Endothelial cell of umbilical vein (primary cell): Measurements from ENCODE around the gene ZNF346. TPM values are rescaled to one million over a fixed set of nuclear protein-coding genes. Genes with fewer than 3 reads are reported as not detected.

Experiments used
- BruUV-seq: library from RNA; stranded (reverse); fragments of 400-500 nt; replicated peaks from 2 replicates; lab custom pipeline; 2021; lab: Mats Ljungman, UMichigan
- CTCF ChIA-PET: fragments of 300-600, 350-600 bp; sonication (Branson Sonifier 250); formaldehyde crosslinking; loops from one replicate; lab custom pipeline; 2021; ENCODE audit warnings: antibody characterized with exemption, inconsistent platforms; lab: Charles Lee
- POLR2A ChIA-PET: fragments of 300-600, 350-600 bp; sonication (Branson Sonifier 250); formaldehyde crosslinking; loops from one replicate; lab custom pipeline; 2021; ENCODE audit warnings: antibody characterized with exemption, inconsistent platforms; lab: Charles Lee
- DNase-seq: peaks from one replicate; pipeline ENCODE4 v3.0.0-alpha.2; 2011; ENCODE audit warnings: low read depth, low spot score
- FAIRE-seq: peaks from 2 replicates; lab custom pipeline; 2011; peaks lifted over from hg19 to GRCh38; lab: Jason Lieb, UNC
- H2AFZ ChIP-seq: 2 replicates; pipeline ENCODE4 v1.6.0; 2012; ENCODE audit warnings: low read depth, low read length, control low read depth, inconsistent platforms
- H3K27ac ChIP-seq: 2 replicates; pipeline ENCODE4 v1.5.1; 2011; ENCODE audit warnings: low read depth, mild to moderate bottlenecking, control low read depth, low read length, moderate library complexity; ENCODE audit not compliant: insufficient read depth
- H3K27me3 ChIP-seq, 2 experiments: 2 replicates each; pipeline versions ENCODE4 v1.6.0 to v1.6.1; 2011; ENCODE audit warnings: low read length in 2 of 2, mixed read lengths in 1 of 2; ENCODE audit not compliant: control insufficient read depth in 2 of 2, insufficient read depth in 2 of 2
- H3K36me3 ChIP-seq, 2 experiments: 2 replicates in 1 of 2; 3 replicates in 1 of 2; pipeline ENCODE4 v1.5.1; 2011; ENCODE audit warnings: low read length in 2 of 2, mild to moderate bottlenecking in 1 of 2, moderate library complexity in 1 of 2; ENCODE audit not compliant: control insufficient read depth in 2 of 2, insufficient read depth in 2 of 2; ENCODE audit errors: extremely low read depth in 1 of 2
- H3K4me1 ChIP-seq: 3 replicates; pipeline ENCODE4 v1.5.1; 2011; ENCODE audit warnings: mild to moderate bottlenecking, low read length; ENCODE audit not compliant: control insufficient read depth, insufficient read depth; ENCODE audit errors: extremely low read depth
- H3K4me2 ChIP-seq: 2 replicates; pipeline ENCODE4 v1.6.1; 2011; ENCODE audit warnings: low read length, control low read depth, mixed read lengths; ENCODE audit not compliant: insufficient read depth
- H3K4me3 ChIP-seq, 3 experiments: fragments of 200-600 bp in 1 of 3; sonication (generic), shearing (Covaris generic) in 1 of 3; replicated peaks in 1 of 3; 2 replicates each; pipeline ENCODE4 v1.5.1; 2011 to 2016; ENCODE audit warnings: control low read depth in 3 of 3, low read length in 3 of 3, mild to moderate bottlenecking in 2 of 3, inconsistent platforms in 1 of 3, low read depth in 1 of 3, moderate library complexity in 1 of 3; ENCODE audit not compliant: insufficient read depth in 1 of 3
- H3K79me2 ChIP-seq: 2 replicates; pipeline ENCODE4 v1.6.0; 2012; ENCODE audit warnings: low read length, inconsistent platforms; ENCODE audit not compliant: control insufficient read depth, insufficient read depth
- H3K9ac ChIP-seq: replicated peaks from 2 replicates; pipeline ENCODE3; 2011; ENCODE audit warnings: low read length, control low read depth; ENCODE audit not compliant: insufficient read depth; ENCODE audit errors: extremely low read depth
- H3K9me1 ChIP-seq: replicated peaks from 3 replicates; pipeline ENCODE4 v1.6.0; 2011; ENCODE audit warnings: mild to moderate bottlenecking, low read length; ENCODE audit not compliant: control insufficient read depth, insufficient read depth; ENCODE audit errors: extremely low read depth
- H3K9me3 ChIP-seq: replicated peaks from 2 replicates; pipeline ENCODE4 v1.5.1; 2012; ENCODE audit warnings: low read length, inconsistent platforms; ENCODE audit not compliant: control insufficient read depth, insufficient read depth
- H4K20me1 ChIP-seq: replicated peaks from 2 replicates; pipeline ENCODE3; 2011; ENCODE audit warnings: mild to moderate bottlenecking, low read length; ENCODE audit not compliant: control insufficient read depth, insufficient read depth; ENCODE audit errors: extremely low read depth
- CTCF ChIP-seq, 2 donors: IDR thresholded peaks; 1 replicate in 1 of 2; 2 replicates in 1 of 2; pipeline ENCODE4 v1.5.1; 2011; ENCODE audit warnings: low read length in 2 of 2, mild to moderate bottlenecking in 2 of 2, moderate library complexity in 2 of 2, control low read depth in 1 of 2, inconsistent platforms in 1 of 2, low read depth in 1 of 2; ENCODE audit not compliant: insufficient read depth in 1 of 2; ENCODE audit errors: extremely low read depth in 1 of 2
- EZH2 ChIP-seq: IDR thresholded peaks from 2 replicates; pipeline ENCODE4 v1.6.1; 2012; ENCODE audit warnings: borderline replicate concordance, low read depth, mild to moderate bottlenecking, moderate library complexity, low read length, inconsistent platforms; ENCODE audit not compliant: severe bottlenecking
- FOS ChIP-seq: IDR thresholded peaks from 2 replicates; pipeline ENCODE4 v1.6.1; 2011; ENCODE audit warnings: mild to moderate bottlenecking, low read length, moderate library complexity, borderline replicate concordance; ENCODE audit not compliant: insufficient read depth
- GATA2 ChIP-seq: IDR thresholded peaks from 2 replicates; pipeline ENCODE4 v1.7.0; 2011; ENCODE audit warnings: low read depth, mild to moderate bottlenecking, moderate library complexity, mixed read lengths, low read length; ENCODE audit not compliant: insufficient read length, insufficient read depth
- JUN ChIP-seq: IDR thresholded peaks from 2 replicates; pipeline ENCODE4 v1.6.1; 2011; ENCODE audit warnings: borderline replicate concordance, low read depth; ENCODE audit not compliant: insufficient read length, insufficient read depth
- MAX ChIP-seq: IDR thresholded peaks from 2 replicates; pipeline ENCODE4 v1.6.1; 2011; ENCODE audit not compliant: insufficient read depth, insufficient read length
- MYC ChIP-seq: IDR thresholded peaks from one replicate; pipeline ENCODE4 v1.6.1; 2011; ENCODE audit warnings: mild to moderate bottlenecking, low read depth, low read length
- POLR2A ChIP-seq: IDR thresholded peaks from 2 replicates; pipeline ENCODE4 v1.6.1; 2012; ENCODE audit warnings: low read depth, mild to moderate bottlenecking, control low read depth, low read length
- POLR2AphosphoS5 ChIP-seq: IDR thresholded peaks from 2 replicates; pipeline ENCODE4 v1.6.1; 2012; ENCODE audit warnings: low read depth, mild to moderate bottlenecking, control low read depth, low read length, moderate library complexity; ENCODE audit not compliant: insufficient read depth
- dilution Hi-C: fragments of 300-500 bp; cut with MboI; formaldehyde crosslinking; loops from one replicate; pipeline ENCODE4 v1.15.0; 2019; ENCODE audit warnings: low sequenced_read_pairs; ENCODE audit not compliant: extremely low pct_ligation_motif_present
- intact Hi-C: fragments of 100-400 bp; cut with micrococcal nuclease; formaldehyde crosslinking; loops from one replicate; pipeline ENCODE4 v1.10.0; 2022
- polyA plus RNA-seq, 4 experiments: library from polyadenylated mRNA; depleted of rRNA in 3 of 4; stranded (reverse) in 3 of 4; unstranded in 1 of 4; fragments of >200 nt; gene quantifications; 2 replicates each; pipeline versions ENCODE4 v1.2.1 to v1.2.3, GENCODE V29; 2011 to 2012; ENCODE audit warnings: missing spikeins in 1 of 4
- total RNA-seq: library from RNA; stranded (reverse); gene quantifications from 2 replicates; pipeline ENCODE4 v1.2.3, GENCODE V29; 2021

Gene ZNF346
- total and polyA plus RNA-seq, 2 donors (not counting 3 experiments of a cell fraction or from before 2014, with no cell fraction given), result 25.3 to 35.2 TPM

GRCh38 chr5:177105691-177106476, 83.4 kb downstream of the ZNF346 start:
- intact Hi-C loops (no loop called here), dilution Hi-C loops (no loop called here)
- no peaks in the 10 kb centered on the region for H4K20me1 ChIP-seq
- CTCF ChIA-PET, result interaction anchor here (1.1 to 10.1 kb wide), 2 partner anchors 19 to 35 kb away, joined by 3 to 274 read pairs; partner anchors contain the start of gene FGFR4
- no peak for FAIRE-seq
- no peaks in the 10 kb centered on the region for H3K9me1 ChIP-seq
- H3K4me1 ChIP-seq, result no peaks in the 10 kb centered on the region
- BruUV-seq, result no TSS peak
- H3K27ac ChIP-seq, result no peak overlapping the region
- H2AFZ ChIP-seq, result no peak overlapping the region
- TF ChIP-seq POLR2A (no peak), MAX (no peak), EZH2 (no peak), MYC (no peak), GATA2 (no peak), CTCF (IDR thresholded peaks at IDR 0.05; ENCODE audit: extremely low read depth in 1 of 2, insufficient read depth in 1 of 2, low read depth in 1 of 2, low read length in 2 of 2) (no peak), POLR2AphosphoS5 (no peak), FOS (no peak), JUN (no peak)
- H3K9me3 ChIP-seq, result no peaks in the 10 kb centered on the region
- no peaks in the 10 kb centered on the region for H3K27me3 ChIP-seq
- no peak overlapping the region for H3K4me2 ChIP-seq
- no peaks in the 10 kb centered on the region for H3K79me2 ChIP-seq
- no peak overlapping the region for H3K9ac ChIP-seq
- H3K36me3 ChIP-seq, result no peaks in the 10 kb centered on the region
- POLR2A ChIA-PET, result no interaction called here
- no peak overlapping the region for H3K4me3 ChIP-seq
- no peak for DNase-seq
